Measurements from ENCODE around the gene LYPD5.

LYPD5 gene

DNA sequence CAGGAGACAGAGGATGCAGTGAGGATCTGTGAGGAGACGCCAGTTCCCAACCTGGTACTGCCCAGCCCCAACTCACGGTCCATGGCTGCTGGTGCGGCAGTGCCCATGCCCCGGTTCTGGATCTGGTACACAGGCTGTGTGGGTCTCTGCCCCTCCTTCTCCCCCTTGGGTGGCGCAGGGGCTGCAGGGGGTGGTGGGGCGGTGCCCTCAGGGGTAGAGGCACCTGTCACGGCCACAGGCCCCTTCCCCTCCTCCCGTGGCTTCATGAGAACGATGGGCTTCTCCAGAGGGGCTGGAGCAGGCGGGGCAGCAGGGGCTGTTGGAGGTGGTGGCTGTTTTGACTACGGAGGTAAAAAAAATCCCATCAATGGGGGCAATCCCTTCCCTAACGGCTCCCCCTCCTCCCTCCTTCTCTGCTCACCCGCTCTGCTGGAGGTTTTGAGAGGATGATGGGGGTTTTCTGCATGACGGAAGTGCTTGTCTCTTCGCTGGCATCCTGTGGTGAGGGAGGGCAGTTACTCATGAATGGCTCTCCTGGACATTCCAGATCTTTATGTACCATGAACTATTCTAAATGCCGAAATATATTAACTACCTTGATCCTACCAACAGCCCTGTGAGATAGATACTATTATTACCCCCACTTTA lies 54.6 kb downstream of the LYPD5 start:
- Histone ChIP-seq H3K4me1 (ENCODE audit: insufficient read depth, low read length) (no peaks in the 10 kb centered on the region), H3K27ac (ENCODE audit: low read length) (no peak overlapping the region), H3K27me3 (ENCODE audit: insufficient read depth, low read length) (no peaks in the 10 kb centered on the region), H3K9me3 (ENCODE audit: insufficient read depth, low read depth, low read length) (no peaks in the 10 kb centered on the region), H3K36me3 (ENCODE audit: insufficient read depth, low read depth, low read length) (peaks cover 85% of the 10 kb centered on the region), H3K9ac (ENCODE audit: low read depth, low read length) (no peak overlapping the region), H3K4me3 (ENCODE audit: low read length) (no peak overlapping the region)

All from iPS-20b (cell line).